ENCODE results near the gene GDPD3. TPM values are rescaled to one million over a fixed set of nuclear protein-coding genes. Genes with fewer than 3 reads are reported as not detected.

GDPD3 gene
- total and polyA plus RNA-seq, 2 experiments from 2014 or later, result 0.94 to 1.4 TPM

DNA sequence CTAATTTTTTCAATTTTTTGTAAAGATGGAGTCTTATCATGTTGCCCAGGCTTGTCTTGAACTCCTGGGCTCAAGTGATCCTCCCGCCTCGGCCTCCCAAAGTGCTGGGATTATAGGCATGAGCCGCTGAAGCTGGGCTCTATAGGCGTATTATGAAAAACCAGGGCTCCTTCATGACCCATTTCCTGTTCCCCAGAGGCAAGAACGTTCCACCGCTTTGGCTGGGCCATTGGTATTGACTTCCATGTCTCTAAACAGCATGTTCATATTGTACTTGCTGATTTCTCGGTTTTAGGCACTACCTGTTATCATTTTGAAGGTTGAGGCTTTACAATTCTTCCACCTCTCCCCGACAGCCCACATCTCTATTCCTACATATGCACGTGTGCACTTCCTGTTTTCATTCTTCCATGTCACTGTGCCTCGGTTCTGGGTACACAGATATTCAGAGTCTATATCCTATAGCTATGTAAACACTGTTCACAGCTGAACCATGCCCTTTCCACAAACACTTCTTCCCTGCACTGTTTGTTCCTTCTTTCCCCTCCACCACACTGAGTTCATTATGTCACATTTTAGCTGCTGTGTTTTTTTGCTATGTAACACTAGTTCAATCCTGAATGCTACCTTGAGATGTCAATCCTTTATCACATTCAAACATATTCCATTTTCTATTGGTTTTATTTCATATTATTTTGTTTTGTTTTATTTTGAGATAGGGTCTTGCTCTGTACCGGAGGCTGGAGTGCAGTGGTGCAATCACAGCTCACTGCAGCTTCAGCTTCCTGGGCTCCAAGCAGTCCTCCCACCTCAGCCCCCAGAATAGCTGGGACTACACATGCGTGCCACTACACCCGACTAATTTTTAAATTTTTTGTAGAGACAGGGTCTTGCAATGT lies 26.5 kb upstream of the GDPD3 start (continued):
- TF ChIP-seq, protein P1, sequence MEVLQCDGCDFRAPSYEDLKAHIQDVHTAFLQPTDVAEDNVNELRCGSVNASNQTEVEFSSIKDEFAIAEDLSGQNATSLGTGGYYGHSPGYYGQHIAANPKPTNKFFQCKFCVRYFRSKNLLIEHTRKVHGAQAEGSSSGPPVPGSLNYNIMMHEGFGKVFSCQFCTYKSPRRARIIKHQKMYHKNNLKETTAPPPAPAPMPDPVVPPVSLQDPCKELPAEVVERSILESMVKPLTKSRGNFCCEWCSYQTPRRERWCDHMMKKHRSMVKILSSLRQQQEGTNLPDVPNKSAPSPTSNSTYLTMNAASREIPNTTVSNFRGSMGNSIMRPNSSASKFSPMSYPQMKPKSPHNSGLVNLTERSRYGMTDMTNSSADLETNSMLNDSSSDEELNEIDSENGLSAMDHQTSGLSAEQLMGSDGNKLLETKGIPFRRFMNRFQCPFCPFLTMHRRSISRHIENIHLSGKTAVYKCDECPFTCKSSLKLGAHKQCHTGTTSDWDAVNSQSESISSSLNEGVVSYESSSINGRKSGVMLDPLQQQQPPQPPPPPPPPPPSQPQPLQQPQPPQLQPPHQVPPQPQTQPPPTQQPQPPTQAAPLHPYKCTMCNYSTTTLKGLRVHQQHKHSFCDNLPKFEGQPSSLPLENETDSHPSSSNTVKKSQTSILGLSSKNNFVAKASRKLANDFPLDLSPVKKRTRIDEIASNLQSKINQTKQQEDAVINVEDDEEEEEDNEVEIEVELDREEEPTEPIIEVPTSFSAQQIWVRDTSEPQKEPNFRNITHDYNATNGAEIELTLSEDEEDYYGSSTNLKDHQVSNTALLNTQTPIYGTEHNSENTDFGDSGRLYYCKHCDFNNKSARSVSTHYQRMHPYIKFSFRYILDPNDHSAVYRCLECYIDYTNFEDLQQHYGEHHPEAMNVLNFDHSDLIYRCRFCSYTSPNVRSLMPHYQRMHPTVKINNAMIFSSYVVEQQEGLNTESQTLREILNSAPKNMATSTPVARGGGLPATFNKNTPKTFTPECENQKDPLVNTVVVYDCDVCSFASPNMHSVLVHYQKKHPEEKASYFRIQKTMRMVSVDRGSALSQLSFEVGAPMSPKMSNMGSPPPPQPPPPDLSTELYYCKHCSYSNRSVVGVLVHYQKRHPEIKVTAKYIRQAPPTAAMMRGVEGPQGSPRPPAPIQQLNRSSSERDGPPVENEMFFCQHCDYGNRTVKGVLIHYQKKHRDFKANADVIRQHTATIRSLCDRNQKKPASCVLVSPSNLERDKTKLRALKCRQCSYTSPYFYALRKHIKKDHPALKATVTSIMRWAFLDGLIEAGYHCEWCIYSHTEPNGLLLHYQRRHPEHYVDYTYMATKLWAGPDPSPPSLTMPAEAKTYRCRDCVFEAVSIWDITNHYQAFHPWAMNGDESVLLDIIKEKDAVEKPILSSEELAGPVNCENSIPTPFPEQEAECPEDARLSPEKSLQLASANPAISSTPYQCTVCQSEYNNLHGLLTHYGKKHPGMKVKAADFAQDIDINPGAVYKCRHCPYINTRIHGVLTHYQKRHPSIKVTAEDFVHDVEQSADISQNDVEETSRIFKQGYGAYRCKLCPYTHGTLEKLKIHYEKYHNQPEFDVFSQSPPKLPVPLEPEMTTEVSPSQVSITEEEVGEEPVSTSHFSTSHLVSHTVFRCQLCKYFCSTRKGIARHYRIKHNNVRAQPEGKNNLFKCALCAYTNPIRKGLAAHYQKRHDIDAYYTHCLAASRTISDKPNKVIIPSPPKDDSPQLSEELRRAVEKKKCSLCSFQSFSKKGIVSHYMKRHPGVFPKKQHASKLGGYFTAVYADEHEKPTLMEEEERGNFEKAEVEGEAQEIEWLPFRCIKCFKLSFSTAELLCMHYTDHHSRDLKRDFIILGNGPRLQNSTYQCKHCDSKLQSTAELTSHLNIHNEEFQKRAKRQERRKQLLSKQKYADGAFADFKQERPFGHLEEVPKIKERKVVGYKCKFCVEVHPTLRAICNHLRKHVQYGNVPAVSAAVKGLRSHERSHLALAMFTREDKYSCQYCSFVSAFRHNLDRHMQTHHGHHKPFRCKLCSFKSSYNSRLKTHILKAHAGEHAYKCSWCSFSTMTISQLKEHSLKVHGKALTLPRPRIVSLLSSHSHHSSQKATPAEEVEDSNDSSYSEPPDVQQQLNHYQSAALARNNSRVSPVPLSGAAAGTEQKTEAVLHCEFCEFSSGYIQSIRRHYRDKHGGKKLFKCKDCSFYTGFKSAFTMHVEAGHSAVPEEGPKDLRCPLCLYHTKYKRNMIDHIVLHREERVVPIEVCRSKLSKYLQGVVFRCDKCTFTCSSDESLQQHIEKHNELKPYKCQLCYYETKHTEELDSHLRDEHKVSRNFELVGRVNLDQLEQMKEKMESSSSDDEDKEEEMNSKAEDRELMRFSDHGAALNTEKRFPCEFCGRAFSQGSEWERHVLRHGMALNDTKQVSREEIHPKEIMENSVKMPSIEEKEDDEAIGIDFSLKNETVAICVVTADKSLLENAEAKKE (CRISPR knock-in tag; IDR thresholded peaks at IDR 0.05), result no peak
- TF ChIP-seq JUNB (IDR thresholded peaks at IDR 0.05; ENCODE audit: unreplicated experiment), result no peak

DNA sequence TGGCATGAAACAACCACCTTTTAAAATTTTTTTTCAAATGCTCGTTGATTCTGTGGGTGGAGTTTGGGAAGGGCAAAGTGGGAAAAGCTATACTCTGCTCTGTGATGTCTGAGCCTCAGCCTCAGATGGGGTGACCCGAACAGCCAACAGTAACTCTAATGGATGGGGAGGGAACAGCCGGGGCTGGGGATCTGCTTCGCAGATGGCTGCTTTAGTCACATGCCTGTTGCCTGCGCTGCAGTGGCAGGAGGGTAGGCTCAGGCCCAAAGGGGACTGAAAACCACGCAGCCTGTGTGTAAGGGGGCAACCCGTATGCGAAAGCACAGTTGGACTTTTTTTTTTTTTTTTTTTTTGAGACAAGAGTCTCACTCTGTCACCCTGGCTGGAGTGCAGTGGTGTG lies 24.6 kb upstream of the GDPD3 start:
- Histone ChIP-seq H3K27me3 (ENCODE audit: insufficient read depth) (no peaks in the 10 kb centered on the region), H3K27ac (ENCODE audit: low read depth) (no peak overlapping the region), H3K4me2 (no peak overlapping the region), H3F3A (replicated peaks; ENCODE audit: low read depth) (no peaks in the 10 kb centered on the region), H3K4me3 (no peak overlapping the region), H4K20me1 (replicated peaks; ENCODE audit: insufficient read depth) (no peaks in the 10 kb centered on the region), H3K4me1 (ENCODE audit: insufficient read depth) (no peaks in the 10 kb centered on the region), H3K9me2 (ENCODE audit: insufficient read depth) (no peaks in the 10 kb centered on the region), H2AFZ (no peak overlapping the region), H3K79me2 (replicated peaks; ENCODE audit: insufficient read depth) (no peaks in the 10 kb centered on the region), H3K36me3 (ENCODE audit: insufficient read depth) (no peaks in the 10 kb centered on the region)
- DNase-seq (ENCODE audit: low spot score) (no peak), ATAC-seq (peak; percentile 57)
- no peak overlapping the region for H3K27ac Mint-ChIP-seq
- peaks cover 1% of the 10 kb centered on the region for H3K27me3 Mint-ChIP-seq (ENCODE audit: insufficient read depth, low read depth, poor library complexity)
- H3K9me3 Mint-ChIP-seq, result no peaks in the 10 kb centered on the region
- no peaks in the 10 kb centered on the region for H3K36me3 Mint-ChIP-seq (ENCODE audit: low read depth)
- no peak overlapping the region for H3K4me3 Mint-ChIP-seq
- H3K4me1 Mint-ChIP-seq, result no peaks in the 10 kb centered on the region
- TF ChIP-seq POLR2AphosphoS5 (IDR thresholded peaks at IDR 0.05; ENCODE audit: low read depth), result no peak
- no peak for TF ChIP-seq STAT1 (IDR thresholded peaks at IDR 0.05; ENCODE audit: unreplicated experiment)
- TF ChIP-seq, protein P1 (CRISPR knock-in tag; IDR thresholded peaks at IDR 0.05), result no peak
- no peak for TF ChIP-seq CREB1 (CRISPR knock-in tag; IDR thresholded peaks at IDR 0.05; ENCODE audit: low read depth)
- TF ChIP-seq EZH2 (IDR thresholded peaks at IDR 0.05; ENCODE audit: low read depth, unreplicated experiment), result no peak
- TF ChIP-seq ZNF331 (CRISPR knock-in tag; IDR thresholded peaks at IDR 0.05; ENCODE audit: low read depth), result no peak
